HG03571 (cell line): ENCODE results near the gene BCL11B.

Source experiments
- ATAC-seq: cut with Tn5 transposase; IDR thresholded peaks from one replicate; pipeline ENCODE4 v1.9.1; 2021; ENCODE audit not compliant: unreplicated experiment

Gene BCL11B

GRCh38 chr14:99123208-99123870 lies 148.7 kb downstream of the BCL11B start:
- no peak for ATAC-seq

GRCh38 chr14:99122521-99123125 lies 149.4 kb downstream of the BCL11B start:
- ATAC-seq: no peak

GRCh38 chr14:99121319-99121875 lies 150.6 kb downstream of the BCL11B start:
- no peak for ATAC-seq

- no peak for ATAC-seq
Measured at GRCh38 chr14:99120526-99121318, 151.3 kb downstream of the BCL11B start.

- ATAC-seq: no peak
Measured at GRCh38 chr14:99119554-99120525, 152.2 kb downstream of the BCL11B start.
